Measurements from ENCODE around the gene STMN3. TPM values are rescaled to one million over a fixed set of nuclear protein-coding genes. Genes with fewer than 3 reads are reported as not detected.

Gene STMN3
- total RNA-seq, 4 donors from 2014 or later, result 9.2 to 30.5 (median 20.9) TPM

GRCh38 chr20:63596423-63596822 lies 56.8 kb downstream of the STMN3 start:
- intact Hi-C loops (cut with DNase I; ENCODE audit: low total_unique reads), result no loop called here
- no peak for DNase-seq
- H3K4me1 ChIP-seq, result no peaks in the 10 kb centered on the region
- no peaks in the 10 kb centered on the region for H3K27me3 ChIP-seq
- no peaks in the 10 kb centered on the region for H3K9me3 ChIP-seq
- no peak for TF ChIP-seq CTCF (IDR thresholded peaks at IDR 0.05)
- TF ChIP-seq POLR2A (IDR thresholded peaks at IDR 0.05), result no peak
- H3K4me3 ChIP-seq, result no peak overlapping the region
- no peak overlapping the region for H3K27ac ChIP-seq
- no peaks in the 10 kb centered on the region for H3K36me3 ChIP-seq

- Histone ChIP-seq H3K4me1 (no peaks in the 10 kb centered on the region), H3K27ac (no peak overlapping the region), H3K36me3 (no peaks in the 10 kb centered on the region), H3K9me3 (no peaks in the 10 kb centered on the region), H3K4me3 (no peak overlapping the region), H3K27me3 (no peaks in the 10 kb centered on the region)
- TF ChIP-seq POLR2A (IDR thresholded peaks at IDR 0.05), result no peak
- no peak for TF ChIP-seq CTCF (IDR thresholded peaks at IDR 0.05)
- no peak for DNase-seq
- intact Hi-C loops (cut with DNase I; ENCODE audit: low total_unique reads), result no loop called here
Observed at GRCh38 chr20:63595416-63596127, 57.7 kb downstream of the STMN3 start.

GRCh38 chr20:63594043-63594561 lies 59.1 kb downstream of the STMN3 start:
- TF ChIP-seq CTCF (IDR thresholded peaks at IDR 0.05), result no peak
- TF ChIP-seq POLR2A (IDR thresholded peaks at IDR 0.05), result no peak
- Histone ChIP-seq H3K27me3 (no peaks in the 10 kb centered on the region), H3K36me3 (no peaks in the 10 kb centered on the region), H3K4me1 (no peaks in the 10 kb centered on the region), H3K27ac (peak overlapping the region in 1 of 2 donors; percentile 64), H3K4me3 (no peak overlapping the region), H3K9me3 (no peaks in the 10 kb centered on the region)
- intact Hi-C loops (cut with DNase I; ENCODE audit: low total_unique reads), result no loop called here
- DNase-seq, result peak in 1 of 2 donors; percentile 47

GRCh38 chr20:63592661-63593060 lies 60.6 kb downstream of the STMN3 start:
- DNase-seq, result no peak
- H3K36me3 ChIP-seq, result no peaks in the 10 kb centered on the region
- H3K27me3 ChIP-seq, result no peaks in the 10 kb centered on the region
- TF ChIP-seq CTCF (IDR thresholded peaks at IDR 0.05) (no peak), POLR2A (IDR thresholded peaks at IDR 0.05) (no peak)
- no peak overlapping the region for H3K4me3 ChIP-seq
- intact Hi-C loops (cut with DNase I; ENCODE audit: low total_unique reads), result no loop called here
- H3K9me3 ChIP-seq, result no peaks in the 10 kb centered on the region
- H3K27ac ChIP-seq, result no peak overlapping the region
- no peaks in the 10 kb centered on the region for H3K4me1 ChIP-seq

- Histone ChIP-seq H3K27ac (no peak overlapping the region), H3K4me1 (no peaks in the 10 kb centered on the region), H3K27me3 (no peaks in the 10 kb centered on the region), H3K9me3 (no peaks in the 10 kb centered on the region), H3K4me3 (no peak overlapping the region), H3K36me3 (no peaks in the 10 kb centered on the region)
- TF ChIP-seq CTCF (IDR thresholded peaks at IDR 0.05), result no peak
- no peak for TF ChIP-seq POLR2A (IDR thresholded peaks at IDR 0.05)
- intact Hi-C loops (cut with DNase I; ENCODE audit: low total_unique reads), result no loop called here
- DNase-seq, result no peak
Observed at GRCh38 chr20:63591786-63592355, 61.4 kb downstream of the STMN3 start.

All from uterus (tissue), 4 donors.